RWPE1 (cell line): ENCODE measurements around the gene STAP1.

ENCODE experiments used
- CTCF ChIA-PET: fragments of 350-600 bp; sonication (Branson Sonifier 250); formaldehyde crosslinking; extraction: SDS; loops from one replicate; lab custom pipeline; 2021; lab: Yijun Ruan, JAX
- POLR2A ChIA-PET: fragments of 400-600 bp; formaldehyde crosslinking; extraction: SDS; loops from one replicate; lab custom pipeline; 2020; ENCODE audit warnings: antibody characterized with exemption; ENCODE audit not compliant: low non-redundant PET; lab: Yijun Ruan, JAX
- DNase-seq: peaks from one replicate; pipeline ENCODE4 v3.0.0; 2012; ENCODE audit warnings: low spot score
- H3K27ac ChIP-seq: fragments of 450-650 bp; 2 replicates; pipeline ENCODE4 v1.5.1; 2017
- TF ChIP-seq, protein P1 (sequence below): fragments of 450-650 bp; conservative IDR thresholded peaks from 2 replicates; pipeline ENCODE4 v1.5.1; 2017; ENCODE audit warnings: low read depth, mild to moderate bottlenecking

The STAP1 gene

GRCh38 chr4:67554096-67554495 lies 4.4 kb upstream of the STAP1 start:
- ChIA-PET POLR2A (no interaction called here), CTCF (interaction anchor here (0.6 to 0.7 kb wide), 3 partner anchors 11 to 346 kb away, joined by 3 to 5 read pairs (median 3); no protein-coding TSS in a partner anchor)
- TF ChIP-seq, protein P1, sequence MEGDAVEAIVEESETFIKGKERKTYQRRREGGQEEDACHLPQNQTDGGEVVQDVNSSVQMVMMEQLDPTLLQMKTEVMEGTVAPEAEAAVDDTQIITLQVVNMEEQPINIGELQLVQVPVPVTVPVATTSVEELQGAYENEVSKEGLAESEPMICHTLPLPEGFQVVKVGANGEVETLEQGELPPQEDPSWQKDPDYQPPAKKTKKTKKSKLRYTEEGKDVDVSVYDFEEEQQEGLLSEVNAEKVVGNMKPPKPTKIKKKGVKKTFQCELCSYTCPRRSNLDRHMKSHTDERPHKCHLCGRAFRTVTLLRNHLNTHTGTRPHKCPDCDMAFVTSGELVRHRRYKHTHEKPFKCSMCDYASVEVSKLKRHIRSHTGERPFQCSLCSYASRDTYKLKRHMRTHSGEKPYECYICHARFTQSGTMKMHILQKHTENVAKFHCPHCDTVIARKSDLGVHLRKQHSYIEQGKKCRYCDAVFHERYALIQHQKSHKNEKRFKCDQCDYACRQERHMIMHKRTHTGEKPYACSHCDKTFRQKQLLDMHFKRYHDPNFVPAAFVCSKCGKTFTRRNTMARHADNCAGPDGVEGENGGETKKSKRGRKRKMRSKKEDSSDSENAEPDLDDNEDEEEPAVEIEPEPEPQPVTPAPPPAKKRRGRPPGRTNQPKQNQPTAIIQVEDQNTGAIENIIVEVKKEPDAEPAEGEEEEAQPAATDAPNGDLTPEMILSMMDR: no peak
- DNase-seq: no peak
- H3K27ac ChIP-seq: no peak overlapping the region

GRCh38 chr4:67555447-67555846 lies 3.1 kb upstream of the STAP1 start:
- DNase-seq: no peak
- TF ChIP-seq, protein P1: no peak
- ChIA-PET POLR2A (no interaction called here), CTCF (no interaction called here)
- H3K27ac ChIP-seq: no peak overlapping the region

DNA sequence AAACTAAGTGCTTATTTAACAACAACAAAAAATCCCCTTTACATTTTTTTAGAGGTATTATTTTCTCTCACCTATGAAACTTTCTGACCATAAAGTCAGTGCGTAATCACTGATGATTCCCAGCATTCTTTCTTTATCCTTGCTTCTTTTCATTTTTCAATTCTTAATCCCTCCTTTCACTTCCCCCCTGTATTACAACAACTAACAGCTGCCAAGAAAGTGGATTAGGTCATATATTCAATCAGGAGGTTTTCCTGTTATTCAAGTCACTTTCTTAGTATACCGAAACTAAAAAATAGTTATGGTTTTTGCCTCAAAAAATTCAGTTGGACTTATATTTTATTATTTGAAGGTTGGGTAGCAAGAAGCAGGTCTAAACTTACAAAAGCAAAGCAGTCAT lies 2.1 kb upstream of the STAP1 start:
- ChIA-PET POLR2A (no interaction called here), CTCF (interaction anchor here (0.7 kb wide), 2 partner anchors 10 to 136 kb away, joined by 3 to 4 read pairs; no protein-coding TSS in a partner anchor)
- H3K27ac ChIP-seq: no peak overlapping the region
- no peak for DNase-seq
- TF ChIP-seq, protein P1: no peak

DNA sequence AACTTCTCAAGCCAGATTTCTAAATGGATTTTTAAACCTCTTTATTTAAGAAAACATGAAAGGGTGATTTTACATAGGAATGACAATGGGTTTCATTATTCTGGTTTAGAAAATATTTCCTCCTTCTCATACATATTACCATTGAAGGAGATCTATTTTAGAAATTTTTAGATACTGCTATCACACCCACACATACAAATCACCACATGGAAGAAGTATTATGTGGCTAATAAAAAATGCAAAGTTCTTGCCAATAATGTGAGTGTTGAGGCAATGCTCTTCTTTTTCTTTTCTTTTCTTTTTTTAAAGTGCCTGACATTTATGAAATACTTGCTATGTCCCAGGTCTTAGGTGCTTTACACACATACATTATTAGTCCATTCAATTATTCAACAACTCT lies 6.8 kb downstream of the STAP1 start:
- no peak for DNase-seq
- ChIA-PET POLR2A (no interaction called here), CTCF (no interaction called here)
- no peak overlapping the region for H3K27ac ChIP-seq
- TF ChIP-seq, protein P1: no peak

- H3K27ac ChIP-seq: no peak overlapping the region
- ChIA-PET CTCF (interaction anchor here (0.6 kb wide), 1 partner anchor 10 kb away, joined by 3 read pairs; no protein-coding TSS in a partner anchor), POLR2A (no interaction called here)
- TF ChIP-seq, protein P1: no peak
- DNase-seq: no peak
Measured at GRCh38 chr4:67566335-67566734, 7.8 kb downstream of the STAP1 start.

DNA sequence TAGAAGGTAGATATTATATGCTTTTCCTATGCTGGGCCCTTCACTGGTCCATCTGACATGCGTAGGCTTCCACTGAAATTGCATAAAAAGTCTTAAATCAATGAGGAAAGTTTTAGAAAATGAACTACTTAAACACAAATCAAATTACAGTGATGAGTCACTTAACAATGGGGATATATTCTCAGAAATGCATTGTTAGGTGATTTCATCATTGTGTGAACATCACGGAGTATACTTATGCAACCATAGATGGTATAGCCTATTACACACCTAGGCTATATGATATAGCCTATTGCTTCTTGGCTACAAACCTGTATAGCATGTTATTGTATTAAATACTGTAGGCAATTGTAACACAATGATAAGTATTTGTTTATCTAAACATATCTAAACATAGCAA lies 10.3 kb downstream of the STAP1 start:
- TF ChIP-seq, protein P1: no peak
- ChIA-PET POLR2A (no interaction called here), CTCF (no interaction called here)
- no peak overlapping the region for H3K27ac ChIP-seq
- DNase-seq: no peak

- ChIA-PET POLR2A (no interaction called here), CTCF (no interaction called here)
- H3K27ac ChIP-seq: no peak overlapping the region
- no peak for DNase-seq
- TF ChIP-seq, protein P1: no peak
Measured at GRCh38 chr4:67570537-67570936, 12.0 kb downstream of the STAP1 start.
